Stomach (tissue), 9 donors: ENCODE measurements around the gene FBXO47. TPM values are rescaled to one million over a fixed set of nuclear protein-coding genes. Genes with fewer than 3 reads are reported as not detected.
A peak's percentile ranks its signal among the peaks of the same experiment; 100 is the strongest.

ENCODE experiments used
- DNase-seq, 2 donors: peaks; one replicate each; pipeline versions ENCODE4 v3.0.0 to v3.0.0-alpha.2; 2013 to 2019
- H3K27ac ChIP-seq, 5 donors: fragments of 200-600 bp in 4 of 5; sonication (generic) in 4 of 5; one replicate each; pipeline ENCODE4 v1.5.1; 2013 to 2019; ENCODE audit warnings: mild to moderate bottlenecking in 1 of 5, moderate library complexity in 1 of 5
- H3K27me3 ChIP-seq, 3 donors: fragments of 200-600 bp; sonication (generic); one replicate each; pipeline ENCODE4 v1.5.1; 2017 to 2019; ENCODE audit warnings: mixed run types in 1 of 3
- H3K36me3 ChIP-seq, 4 donors: fragments of 200-600 bp; sonication (generic); 1 replicate in 3 of 4; 2 replicates in 1 of 4; pipeline ENCODE4 v1.5.1; 2016 to 2019
- H3K4me1 ChIP-seq, 4 donors: fragments of 200-600 bp; sonication (generic); one replicate each; pipeline ENCODE4 v1.5.1; 2016 to 2019
- H3K4me3 ChIP-seq, 4 donors: fragments of 200-600 bp; sonication (generic) in 3 of 4; one replicate each; pipeline ENCODE4 v1.5.1; 2016 to 2019; ENCODE audit warnings: mild to moderate bottlenecking in 1 of 4
- H3K9me3 ChIP-seq, 4 donors: fragments of 200-600 bp; sonication (generic); one replicate each; pipeline ENCODE4 v1.5.1; 2016 to 2019
- EP300 ChIP-seq: sonication (generic); formaldehyde crosslinking; IDR thresholded peaks from one replicate; pipeline ENCODE4 v1.6.1; 2017; ENCODE audit warnings: antibody characterized with exemption
- POLR2A ChIP-seq, 4 donors: fragments of 450-650 bp; IDR thresholded peaks; one replicate each; pipeline ENCODE4 v1.6.1; 2016; ENCODE audit warnings: antibody characterized with exemption in 4 of 4, control low read depth in 2 of 4, mild to moderate bottlenecking in 1 of 4, moderate library complexity in 1 of 4
- POLR2AphosphoS5 ChIP-seq, 3 donors: sonication (generic); formaldehyde crosslinking; IDR thresholded peaks; one replicate each; pipeline ENCODE4 v1.6.1; 2016; ENCODE audit warnings: antibody characterized with exemption in 3 of 3
- WGBS, 5 donors: extraction: QIAGEN DNeasy Blood & Tissue Kit in 3 of 5; methylation state at CpG; one replicate each; pipeline versions ENCODE4 v1.1.5 to v1.1.7; 2013 to 2018; 5-methylcytosine and 5-hydroxymethylcytosine counted together
- intact Hi-C: fragments of 100-400 bp; cut with DNase I; formaldehyde crosslinking; loops from one replicate; pipeline ENCODE4 v1.15.1; 2023; ENCODE audit warnings: low total_unique reads
- polyA plus RNA-seq, 3 donors: library from polyadenylated mRNA; stranded (reverse); fragments of 200-250 nt; gene quantifications; one replicate each; pipeline ENCODE4 v1.2.3, GENCODE V29; 2013
- total RNA-seq, 5 donors: library from RNA; depleted of rRNA; stranded (reverse); fragments of >200 nt; gene quantifications; one replicate each; pipeline versions ENCODE4 v1.1.0 to v1.2.3, GENCODE V29; 2014 to 2016
- TF ChIP-seq, protein P1 (sequence below), 7 experiments: fragments of 450-650 bp in 4 of 7; fragments of 200-600 bp in 3 of 7; sonication (generic) in 3 of 7; IDR thresholded peaks; one replicate each; pipeline ENCODE4 v1.5.1; 2016 to 2019; ENCODE audit warnings: antibody characterized with exemption in 7 of 7, control low read depth in 2 of 7, mild to moderate bottlenecking in 1 of 7
- donor health status: healthy with polysubstance abuse.
- donor health status: Bipolar disorder and iron deficiency.
- donor health status: healthy.

The FBXO47 gene
- total and polyA plus RNA-seq, 8 donors, result not detected

DNA sequence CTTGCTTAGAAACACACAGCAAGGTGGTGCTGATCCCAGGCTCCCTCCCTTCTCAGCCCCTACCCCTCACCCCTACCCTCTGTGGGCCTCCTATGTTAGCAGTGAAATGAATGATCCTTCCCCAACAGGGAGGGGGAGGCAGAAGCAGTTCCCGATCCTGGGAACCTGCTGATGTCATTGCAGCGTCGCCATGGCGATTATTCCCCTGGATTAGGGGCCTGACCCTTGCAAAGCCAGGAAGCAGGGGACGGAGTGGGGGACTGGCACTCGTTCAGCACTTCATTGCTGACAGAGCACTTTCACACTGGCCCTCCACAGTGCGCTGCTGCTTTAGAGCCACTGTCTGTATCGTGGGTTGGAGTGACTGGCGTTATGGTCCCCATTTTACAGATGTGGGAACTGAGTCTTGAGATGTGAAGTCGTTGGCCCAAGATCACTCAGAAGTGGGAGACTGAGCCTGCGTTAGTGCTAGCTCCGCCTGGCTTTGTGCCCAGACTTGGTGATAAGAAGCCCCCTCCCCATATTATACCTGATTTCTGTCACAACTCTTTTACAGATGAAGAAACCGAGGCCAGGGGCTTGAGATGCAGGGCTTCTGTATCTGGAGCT lies 70.8 kb downstream of the FBXO47 start:
- Histone ChIP-seq H3K9me3 (no peaks in the 10 kb centered on the region), H3K36me3 (peaks cover 34 to 95% (median 78%) of the 10 kb centered on the region in 4 donors), H3K27me3 (no peaks in the 10 kb centered on the region), H3K27ac (peak overlapping the region in 4 of 5 donors; percentile 67 to 81 (median 76)), H3K4me3 (no peak overlapping the region), H3K4me1 (peaks cover 69 to 99% (median 85%) of the 10 kb centered on the region in 4 donors)
- peak in 1 of 2 donors; percentile 63 for DNase-seq
- 45 to 67% (median 61%) methylated on average over 9 to 13 of the region's 13 CpGs for WGBS, 5 donors
- TF ChIP-seq POLR2A (IDR thresholded peaks at IDR 0.05) (no peak), EP300 (no peak), POLR2AphosphoS5 (IDR thresholded peaks at IDR 0.05) (no peak)
- TF ChIP-seq, protein P1, sequence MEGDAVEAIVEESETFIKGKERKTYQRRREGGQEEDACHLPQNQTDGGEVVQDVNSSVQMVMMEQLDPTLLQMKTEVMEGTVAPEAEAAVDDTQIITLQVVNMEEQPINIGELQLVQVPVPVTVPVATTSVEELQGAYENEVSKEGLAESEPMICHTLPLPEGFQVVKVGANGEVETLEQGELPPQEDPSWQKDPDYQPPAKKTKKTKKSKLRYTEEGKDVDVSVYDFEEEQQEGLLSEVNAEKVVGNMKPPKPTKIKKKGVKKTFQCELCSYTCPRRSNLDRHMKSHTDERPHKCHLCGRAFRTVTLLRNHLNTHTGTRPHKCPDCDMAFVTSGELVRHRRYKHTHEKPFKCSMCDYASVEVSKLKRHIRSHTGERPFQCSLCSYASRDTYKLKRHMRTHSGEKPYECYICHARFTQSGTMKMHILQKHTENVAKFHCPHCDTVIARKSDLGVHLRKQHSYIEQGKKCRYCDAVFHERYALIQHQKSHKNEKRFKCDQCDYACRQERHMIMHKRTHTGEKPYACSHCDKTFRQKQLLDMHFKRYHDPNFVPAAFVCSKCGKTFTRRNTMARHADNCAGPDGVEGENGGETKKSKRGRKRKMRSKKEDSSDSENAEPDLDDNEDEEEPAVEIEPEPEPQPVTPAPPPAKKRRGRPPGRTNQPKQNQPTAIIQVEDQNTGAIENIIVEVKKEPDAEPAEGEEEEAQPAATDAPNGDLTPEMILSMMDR (IDR thresholded peaks at IDR 0.05), result no peak
- intact Hi-C loops, result no loop called here

DNA sequence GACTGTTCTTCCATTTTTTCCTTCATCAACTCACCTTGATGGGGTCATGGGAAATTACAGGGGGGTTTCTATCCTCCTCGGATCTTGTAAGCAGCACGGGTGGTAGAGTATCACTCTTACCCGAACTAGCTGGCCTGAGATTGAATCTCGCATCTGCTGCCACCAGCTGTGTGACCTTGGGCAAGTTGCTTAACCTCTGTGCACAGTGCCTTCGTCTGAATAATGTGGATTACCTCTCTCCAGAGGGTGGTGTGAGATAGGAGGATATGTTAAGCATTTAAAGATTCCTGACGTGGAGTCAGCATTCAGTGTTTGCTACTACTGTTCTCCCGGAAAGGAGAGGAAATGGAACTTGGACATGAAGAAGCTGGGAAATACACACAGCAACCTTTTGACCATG lies 72.9 kb downstream of the FBXO47 start:
- DNase-seq, result no peak
- H3K4me1 ChIP-seq, result peaks cover 65 to 100% (median 82%) of the 10 kb centered on the region in 4 donors
- 43 to 52% (median 50%) methylated on average over 7 of the region's 7 CpGs for WGBS, 5 donors
- no peaks in the 10 kb centered on the region for H3K27me3 ChIP-seq
- H3K27ac ChIP-seq, result peak overlapping the region in 4 of 5 donors; percentile 60 to 77 (median 73)
- intact Hi-C loops, result no loop called here
- no peak overlapping the region for H3K4me3 ChIP-seq
- no peak for TF ChIP-seq EP300
- no peak for TF ChIP-seq POLR2A (IDR thresholded peaks at IDR 0.05)
- TF ChIP-seq POLR2AphosphoS5 (IDR thresholded peaks at IDR 0.05), result no peak
- TF ChIP-seq, protein P1 (IDR thresholded peaks at IDR 0.05), result no peak
- H3K9me3 ChIP-seq, result no peaks in the 10 kb centered on the region
- H3K36me3 ChIP-seq, result peaks cover 49 to 96% (median 91%) of the 10 kb centered on the region in 4 donors

DNA sequence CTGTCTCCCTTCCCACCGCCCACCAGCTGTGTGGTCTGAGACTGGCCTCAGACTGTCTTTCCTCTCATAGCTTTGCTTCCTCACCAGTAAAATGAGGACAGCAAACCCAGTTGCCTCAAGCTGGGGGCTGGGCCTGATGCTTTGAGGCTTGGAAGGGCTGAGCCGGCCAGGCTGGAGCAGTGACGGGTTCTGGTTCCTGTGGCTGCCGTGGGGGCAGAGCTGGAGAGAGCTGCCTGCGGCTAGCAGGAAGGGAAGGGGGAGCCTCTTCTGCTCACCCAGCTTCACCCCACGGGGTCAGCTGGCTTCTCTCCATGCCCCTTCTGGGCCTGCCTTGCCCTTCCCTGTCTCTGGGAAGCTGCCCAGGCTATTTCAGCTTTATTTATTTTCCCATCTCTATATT lies 73.6 kb downstream of the FBXO47 start:
- peaks cover 58 to 100% (median 81%) of the 10 kb centered on the region in 4 donors for H3K4me1 ChIP-seq
- H3K36me3 ChIP-seq, result peaks cover 43 to 96% (median 91%) of the 10 kb centered on the region in 4 donors
- H3K27ac ChIP-seq, result peak overlapping the region; percentile 9 to 77 (median 71)
- no peaks in the 10 kb centered on the region for H3K9me3 ChIP-seq
- intact Hi-C loops, result no loop called here
- no peaks in the 10 kb centered on the region for H3K27me3 ChIP-seq
- TF ChIP-seq POLR2AphosphoS5 (IDR thresholded peaks at IDR 0.05) (no peak), POLR2A (IDR thresholded peaks at IDR 0.05) (no peak), EP300 (no peak)
- TF ChIP-seq, protein P1 (IDR thresholded peaks at IDR 0.05), result no peak
- 24 to 54% (median 39%) methylated on average over 6 of the region's 6 CpGs for WGBS, 5 donors
- H3K4me3 ChIP-seq, result no peak overlapping the region
- peak in 1 of 2 donors; percentile 28 for DNase-seq

DNA sequence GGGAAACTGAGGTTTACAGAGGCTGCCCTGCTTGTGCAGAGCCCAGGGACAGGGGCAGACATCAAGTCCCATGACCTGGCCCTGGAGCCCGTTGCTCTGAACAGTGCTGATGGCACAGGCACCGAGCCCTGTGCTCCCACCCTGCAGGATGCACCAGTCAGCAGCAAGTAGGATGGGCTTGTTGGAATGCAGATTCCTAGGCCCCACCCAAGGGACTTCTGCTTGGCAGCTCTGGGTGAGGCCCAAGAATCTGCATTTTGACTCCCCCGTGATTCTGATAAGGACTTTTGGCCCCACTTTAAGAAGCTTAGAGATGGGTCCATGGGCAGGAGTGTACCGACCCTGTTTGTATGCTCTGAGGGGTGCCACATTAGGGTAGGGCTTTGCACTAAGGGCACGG lies 74.1 kb downstream of the FBXO47 start:
- H3K4me3 ChIP-seq, result no peak overlapping the region
- H3K36me3 ChIP-seq, result peaks cover 38 to 96% (median 91%) of the 10 kb centered on the region in 4 donors
- intact Hi-C loops, result no loop called here
- DNase-seq, result peak in 1 of 2 donors; percentile 15
- peaks cover 53 to 100% (median 81%) of the 10 kb centered on the region in 4 donors for H3K4me1 ChIP-seq
- WGBS, 5 donors, result 68 to 78% (median 76%) methylated on average over 4 to 5 of the region's 5 CpGs
- no peaks in the 10 kb centered on the region for H3K27me3 ChIP-seq
- TF ChIP-seq POLR2A (IDR thresholded peaks at IDR 0.05), result no peak
- no peak for TF ChIP-seq EP300
- TF ChIP-seq, protein P1 (IDR thresholded peaks at IDR 0.05), result no peak
- no peak for TF ChIP-seq POLR2AphosphoS5 (IDR thresholded peaks at IDR 0.05)
- H3K27ac ChIP-seq, result peak overlapping the region; percentile 9 to 77 (median 71)
- H3K9me3 ChIP-seq, result no peaks in the 10 kb centered on the region
